ENCODE results near the gene ZNF555.

DNA sequence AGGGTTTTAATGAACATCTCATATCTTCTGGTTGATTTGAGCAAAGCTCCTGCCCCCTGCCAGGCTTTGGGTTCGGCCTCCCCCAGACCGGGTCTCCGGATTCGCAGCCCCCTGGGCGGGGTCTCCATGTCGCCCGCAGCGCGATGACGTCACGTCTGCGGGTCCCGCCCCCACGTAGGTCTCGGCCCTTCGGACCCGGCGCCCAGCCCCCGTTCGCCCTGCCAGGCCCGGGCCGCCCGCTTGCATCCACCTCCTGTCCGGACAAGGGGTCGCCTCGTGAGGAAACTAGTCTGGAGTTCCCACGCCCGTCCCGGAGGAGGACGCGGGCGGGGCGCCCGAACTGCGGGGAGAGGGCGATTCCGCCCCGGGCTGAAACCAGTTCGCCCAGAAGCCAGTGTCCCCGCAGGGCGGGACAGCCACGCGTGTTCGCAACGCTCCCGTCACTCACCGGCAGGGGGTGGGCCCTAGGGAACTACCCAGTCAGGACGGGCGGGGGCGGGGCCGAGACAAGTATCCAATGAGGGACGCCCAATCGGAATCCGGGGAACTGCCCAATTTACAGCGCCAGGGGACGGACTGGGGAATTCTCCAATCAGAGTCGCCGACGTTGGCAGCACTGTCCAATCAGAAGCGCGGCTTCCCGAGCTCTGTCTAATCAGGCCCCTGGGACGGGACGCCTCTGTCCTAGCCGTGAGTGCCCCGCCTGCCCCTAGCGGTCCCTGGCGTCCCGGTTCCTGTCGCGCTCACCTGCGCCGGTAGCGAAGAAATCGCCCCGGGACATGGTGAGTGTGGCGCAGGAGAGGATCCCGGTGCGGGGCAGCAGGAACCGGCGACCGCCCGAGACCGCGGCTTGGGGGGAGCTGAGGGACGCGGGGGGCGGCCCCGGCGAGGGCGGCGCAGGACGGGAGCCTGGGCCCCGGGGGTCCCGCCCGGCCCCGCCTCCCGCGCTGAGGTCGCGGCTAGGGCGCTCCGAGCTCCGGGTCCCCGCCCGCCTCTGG, at the start of gene ZNF555:
- TF ChIP-seq, protein P1, sequence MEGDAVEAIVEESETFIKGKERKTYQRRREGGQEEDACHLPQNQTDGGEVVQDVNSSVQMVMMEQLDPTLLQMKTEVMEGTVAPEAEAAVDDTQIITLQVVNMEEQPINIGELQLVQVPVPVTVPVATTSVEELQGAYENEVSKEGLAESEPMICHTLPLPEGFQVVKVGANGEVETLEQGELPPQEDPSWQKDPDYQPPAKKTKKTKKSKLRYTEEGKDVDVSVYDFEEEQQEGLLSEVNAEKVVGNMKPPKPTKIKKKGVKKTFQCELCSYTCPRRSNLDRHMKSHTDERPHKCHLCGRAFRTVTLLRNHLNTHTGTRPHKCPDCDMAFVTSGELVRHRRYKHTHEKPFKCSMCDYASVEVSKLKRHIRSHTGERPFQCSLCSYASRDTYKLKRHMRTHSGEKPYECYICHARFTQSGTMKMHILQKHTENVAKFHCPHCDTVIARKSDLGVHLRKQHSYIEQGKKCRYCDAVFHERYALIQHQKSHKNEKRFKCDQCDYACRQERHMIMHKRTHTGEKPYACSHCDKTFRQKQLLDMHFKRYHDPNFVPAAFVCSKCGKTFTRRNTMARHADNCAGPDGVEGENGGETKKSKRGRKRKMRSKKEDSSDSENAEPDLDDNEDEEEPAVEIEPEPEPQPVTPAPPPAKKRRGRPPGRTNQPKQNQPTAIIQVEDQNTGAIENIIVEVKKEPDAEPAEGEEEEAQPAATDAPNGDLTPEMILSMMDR (IDR thresholded peaks at IDR 0.05): peak; percentile 72
- TF ChIP-seq ZFX (IDR thresholded peaks at IDR 0.05; ENCODE audit: borderline replicate concordance): no peak

All from 22Rv1 (cell line).